CD14-positive monocyte (primary cell): Measurements from ENCODE around the gene SHE. TPM values are rescaled to one million over a fixed set of nuclear protein-coding genes. Genes with fewer than 3 reads are reported as not detected.

ENCODE experiments used
- DNase-seq, 3 donors: peaks; one replicate each; pipeline ENCODE4 v3.0.0-alpha.2; 2011 to 2022
- H2AFZ ChIP-seq: 2 replicates; pipeline ENCODE4 v1.6.0; 2012; ENCODE audit warnings: mild to moderate bottlenecking, low read depth, low read length, inconsistent platforms; ENCODE audit not compliant: insufficient read depth, poor library complexity, severe bottlenecking
- H3K27ac ChIP-seq, 2 donors: 1 replicate in 1 of 2; 2 replicates in 1 of 2; pipeline ENCODE4 v1.5.1; 2012 to 2013; ENCODE audit warnings: low read length in 2 of 2, control low read depth in 1 of 2, inconsistent platforms in 1 of 2, low read depth in 1 of 2, mild to moderate bottlenecking in 1 of 2
- H3K27me3 ChIP-seq, 2 donors: one replicate each; pipeline versions ENCODE4 v1.6.0 to v1.6.1; 2011 to 2013; ENCODE audit warnings: low read length in 2 of 2; ENCODE audit not compliant: control insufficient read depth in 2 of 2, insufficient read depth in 2 of 2
- H3K36me3 ChIP-seq, 2 donors: replicated peaks in 1 of 2; 1 replicate in 1 of 2; 2 replicates in 1 of 2; pipeline versions ENCODE4 v1.5.1 to v1.6.1; 2012 to 2013; ENCODE audit warnings: low read length in 2 of 2, control low read depth in 1 of 2, inconsistent platforms in 1 of 2, mild to moderate bottlenecking in 1 of 2; ENCODE audit not compliant: insufficient read depth in 2 of 2, control insufficient read depth in 1 of 2
- H3K4me1 ChIP-seq, 2 donors: 1 replicate in 1 of 2; 2 replicates in 1 of 2; pipeline versions ENCODE4 v1.5.1 to v1.6.1; 2012 to 2013; ENCODE audit warnings: low read length in 2 of 2, control low read depth in 1 of 2, inconsistent platforms in 1 of 2, mild to moderate bottlenecking in 1 of 2, moderate library complexity in 1 of 2; ENCODE audit not compliant: insufficient read depth in 2 of 2, control insufficient read depth in 1 of 2
- H3K4me2 ChIP-seq: replicated peaks from 2 replicates; pipeline ENCODE3; 2012; ENCODE audit warnings: low read length, moderate library complexity, mild to moderate bottlenecking; ENCODE audit not compliant: poor library complexity, severe bottlenecking; ENCODE audit errors: extremely low read depth
- H3K4me3 ChIP-seq, 3 experiments: fragments of 200-600 bp in 1 of 3; sonication (generic) in 1 of 3; replicated peaks in 1 of 3; 1 replicate in 2 of 3; 2 replicates in 1 of 3; pipeline ENCODE4 v1.5.1; 2011 to 2013; ENCODE audit warnings: low read length in 3 of 3, mild to moderate bottlenecking in 3 of 3, control low read depth in 2 of 3, low read depth in 2 of 3, inconsistent platforms in 1 of 3, moderate library complexity in 1 of 3
- H3K79me2 ChIP-seq: 2 replicates; pipeline ENCODE4 v1.6.0; 2012; ENCODE audit warnings: mild to moderate bottlenecking, control low read depth, inconsistent platforms, low read length, moderate library complexity; ENCODE audit not compliant: insufficient read depth
- H3K9ac ChIP-seq: 2 replicates; pipeline ENCODE4 v1.6.0; 2017; ENCODE audit warnings: low read length, mild to moderate bottlenecking; ENCODE audit not compliant: insufficient read depth, poor library complexity, severe bottlenecking
- H3K9me3 ChIP-seq, 2 donors: replicated peaks in 1 of 2; 1 replicate in 1 of 2; 2 replicates in 1 of 2; pipeline versions ENCODE4 v1.5.1 to v1.6.1; 2012 to 2013; ENCODE audit warnings: low read length in 2 of 2, control low read depth in 1 of 2; ENCODE audit not compliant: control insufficient read depth in 1 of 2, insufficient read depth in 1 of 2
- H4K20me1 ChIP-seq: 2 replicates; pipeline ENCODE4 v1.6.0; 2012; ENCODE audit warnings: mild to moderate bottlenecking, low read length, control low read depth, moderate library complexity; ENCODE audit not compliant: insufficient read depth
- H3K27ac Mint-ChIP-seq, 7 donors: one replicate each; pipeline ENCODE4 v1.8.0; 2020; ENCODE audit warnings: mild to moderate bottlenecking in 7 of 7, mixed read lengths in 7 of 7, moderate library complexity in 6 of 7, inconsistent platforms in 2 of 7
- H3K27me3 Mint-ChIP-seq, 3 donors: one replicate each; pipeline ENCODE4 v1.8.0; 2021 to 2022; ENCODE audit warnings: low read depth in 3 of 3, mild to moderate bottlenecking in 3 of 3, mixed read lengths in 3 of 3, moderate library complexity in 3 of 3, inconsistent platforms in 1 of 3
- H3K36me3 Mint-ChIP-seq, 2 donors: one replicate each; pipeline ENCODE4 v1.8.0; 2020; ENCODE audit warnings: mixed read lengths in 2 of 2, inconsistent platforms in 1 of 2, mild to moderate bottlenecking in 1 of 2
- H3K4me1 Mint-ChIP-seq: one replicate; pipeline ENCODE4 v1.8.0; 2020; ENCODE audit warnings: mild to moderate bottlenecking, mixed read lengths
- H3K4me3 Mint-ChIP-seq, 2 donors: one replicate each; pipeline ENCODE4 v1.8.0; 2020; ENCODE audit warnings: mild to moderate bottlenecking in 2 of 2, mixed read lengths in 2 of 2, moderate library complexity in 1 of 2
- H3K9me3 Mint-ChIP-seq, 7 donors: one replicate each; pipeline ENCODE4 v1.8.0; 2020 to 2022; ENCODE audit warnings: mixed read lengths in 7 of 7, mild to moderate bottlenecking in 6 of 7, moderate library complexity in 6 of 7, inconsistent platforms in 2 of 7
- CTCF ChIP-seq: fragments of 200-600 bp; IDR thresholded peaks from one replicate; pipeline ENCODE4 v1.8.0; 2022; ENCODE audit warnings: antibody characterized with exemption, mild to moderate bottlenecking
- WGBS: methylation state at CpG from one replicate; pipeline ENCODE4 v1.1.5; 2013; ENCODE audit warnings: missing lambda C conversion rate; ENCODE audit not compliant: insufficient coverage; 5-methylcytosine and 5-hydroxymethylcytosine counted together
- intact Hi-C, 2 donors: fragments of 100-400 bp; cut with micrococcal nuclease; formaldehyde crosslinking; loops; one replicate each; pipeline versions ENCODE4 v1.15.0 to v1.15.1; 2023
- polyA plus RNA-seq, 3 donors: library from polyadenylated mRNA; depleted of rRNA in 1 of 3; unstranded in 2 of 3; stranded (reverse) in 1 of 3; fragments of 300-500 nt in 2 of 3; fragments of >200 nt in 1 of 3; fragmentation: Illumina TruSeq in 2 of 3; gene quantifications; 1 replicate in 2 of 3; 2 replicates in 1 of 3; pipeline ENCODE4 v1.2.3, GENCODE V29; 2012 to 2021

Gene SHE
- polyA plus RNA-seq, 3 donors: not detected

- H3K4me3 ChIP-seq: peak overlapping the region in 1 of 3 experiments; percentile 64
- H3K4me1 ChIP-seq: peaks cover 64 to 73% of the 10 kb centered on the region in 2 donors
- intact Hi-C loops: no loop called here
- H3K4me1 Mint-ChIP-seq: peaks cover 68% of the 10 kb centered on the region
- H3K79me2 ChIP-seq: no peaks in the 10 kb centered on the region
- TF ChIP-seq CTCF: no peak
- peak overlapping the region in 1 of 2 donors; percentile 11 for H3K4me3 Mint-ChIP-seq
- H3K27ac ChIP-seq: peak overlapping the region; percentile 30 to 59
- H3K9me3 Mint-ChIP-seq: peaks cover 0 to 2% (median 0%) of the 10 kb centered on the region in 7 donors
- no peaks in the 10 kb centered on the region for H3K36me3 Mint-ChIP-seq
- peak in 2 of 3 donors; percentile 29 to 40 for DNase-seq
- H3K27ac Mint-ChIP-seq: peak overlapping the region in 4 of 7 donors; percentile 37 to 68 (median 58)
- peak overlapping the region; percentile 79 for H3K4me2 ChIP-seq
- peaks cover 0 to 7% (median 5%) of the 10 kb centered on the region in 3 donors for H3K27me3 Mint-ChIP-seq
- no peaks in the 10 kb centered on the region for H4K20me1 ChIP-seq
- no peak overlapping the region for H2AFZ ChIP-seq
- H3K27me3 ChIP-seq: no peaks in the 10 kb centered on the region
- H3K36me3 ChIP-seq: no peaks in the 10 kb centered on the region
- H3K9me3 ChIP-seq: no peaks in the 10 kb centered on the region
- H3K9ac ChIP-seq: no peak overlapping the region
- WGBS: no CpG with 5 or more reads among the region's 4 CpGs
These were observed 10.1 kb downstream of the SHE start for GRCh38 chr1:154492115-154492514.

DNA sequence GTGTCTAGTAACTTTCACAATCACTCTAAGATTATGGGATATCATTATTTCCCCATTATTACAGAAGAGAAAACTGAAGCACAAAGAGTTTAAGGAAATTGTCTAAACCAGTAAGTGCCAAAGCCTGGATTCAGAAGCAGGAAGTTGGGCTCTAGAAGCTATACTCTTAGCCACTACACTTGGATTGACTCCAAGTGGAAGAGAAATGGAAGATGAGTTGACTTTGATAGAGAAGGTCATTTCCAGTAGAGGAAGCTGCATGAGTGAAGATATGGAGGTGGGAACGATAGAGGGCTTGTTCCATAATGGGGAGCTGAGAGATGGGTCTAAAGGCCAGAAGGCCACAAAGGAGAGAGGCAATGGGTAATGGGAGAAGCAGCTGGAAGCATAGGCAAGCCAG is 11.9 kb downstream of the SHE start:
- peak overlapping the region; percentile 2 to 47 for H3K4me3 Mint-ChIP-seq
- Histone ChIP-seq H3K27ac (no peak overlapping the region), H3K27me3 (no peaks in the 10 kb centered on the region), H2AFZ (no peak overlapping the region), H3K36me3 (no peaks in the 10 kb centered on the region), H3K9me3 (no peaks in the 10 kb centered on the region), H3K9ac (no peak overlapping the region), H3K4me3 (peak overlapping the region in 1 of 3 experiments; percentile 9), H3K79me2 (no peaks in the 10 kb centered on the region), H3K4me1 (peaks cover 68 to 75% of the 10 kb centered on the region in 2 donors), H3K4me2 (no peak overlapping the region), H4K20me1 (no peaks in the 10 kb centered on the region)
- peaks cover 69% of the 10 kb centered on the region for H3K4me1 Mint-ChIP-seq
- H3K36me3 Mint-ChIP-seq: peaks cover 0 to 2% of the 10 kb centered on the region in 2 donors
- WGBS: 0% methylated on average over 1 of the region's 1 CpG
- TF ChIP-seq CTCF: no peak
- H3K27ac Mint-ChIP-seq: peak overlapping the region in 4 of 7 donors; percentile 21 to 68 (median 46)
- intact Hi-C loops: no loop called here
- peaks cover 0 to 2% (median 0%) of the 10 kb centered on the region in 7 donors for H3K9me3 Mint-ChIP-seq
- DNase-seq: peak; percentile 32 to 65 (median 44)
- peaks cover 0 to 7% (median 5%) of the 10 kb centered on the region in 3 donors for H3K27me3 Mint-ChIP-seq
